M059J (cell line): Measurements from ENCODE around the gene MRFAP1L1. TPM values are rescaled to one million over a fixed set of nuclear protein-coding genes. Genes with fewer than 3 reads are reported as not detected.
"Not testable (repeated sequence)": the region's sequence is repeated elsewhere in the genome, so short reads cannot be mapped to it uniquely, and the experiment has no call there.

Source experiments
- DNase-seq: peaks from one replicate; pipeline ENCODE4 v3.0.0-alpha.2; 2012; ENCODE audit warnings: low read depth
- total RNA-seq: library from RNA; depleted of rRNA; stranded (reverse); fragments of >200 nt; shearing (Covaris generic); gene quantifications from 2 replicates; pipeline ENCODE4 v1.2.3, GENCODE V29; 2014

The MRFAP1L1 gene
- total RNA-seq, 1 experiment from 2014 or later: 81.2 TPM

GRCh38 chr4:6734165-6734786 is 24.6 kb upstream of the MRFAP1L1 start:
- no peak for DNase-seq

GRCh38 chr4:6733358-6734164 is 23.9 kb upstream of the MRFAP1L1 start:
- DNase-seq: no peak

GRCh38 chr4:6732441-6733357 is 23.0 kb upstream of the MRFAP1L1 start:
- DNase-seq: peak; percentile 86

GRCh38 chr4:6731780-6732179 is 22.1 kb upstream of the MRFAP1L1 start:
- DNase-seq: no peak

GRCh38 chr4:6731318-6731675 is 21.6 kb upstream of the MRFAP1L1 start:
- DNase-seq: no peak

GRCh38 chr4:6730603-6731317 is 21.1 kb upstream of the MRFAP1L1 start:
- no peak for DNase-seq

- no peak for DNase-seq
These were observed 18.8 kb upstream of the MRFAP1L1 start for GRCh38 chr4:6728320-6729029.

GRCh38 chr4:6727943-6728250 is 18.2 kb upstream of the MRFAP1L1 start:
- DNase-seq: no peak

- DNase-seq: no peak
These were observed 17.6 kb upstream of the MRFAP1L1 start for GRCh38 chr4:6727081-6727942.

GRCh38 chr4:6725427-6725961 is 15.8 kb upstream of the MRFAP1L1 start:
- not testable (repeated sequence) for DNase-seq

- no peak for DNase-seq
These were observed 14.9 kb upstream of the MRFAP1L1 start for GRCh38 chr4:6724421-6725111.

- no peak for DNase-seq
These were observed 14.2 kb upstream of the MRFAP1L1 start for GRCh38 chr4:6723851-6724250.

- DNase-seq: no peak
These were observed 13.2 kb upstream of the MRFAP1L1 start for GRCh38 chr4:6722891-6723290.

- DNase-seq: no peak
These were observed 11.5 kb upstream of the MRFAP1L1 start for GRCh38 chr4:6721121-6721520.

GRCh38 chr4:6720202-6720699 is 10.6 kb upstream of the MRFAP1L1 start:
- peak; percentile 67 for DNase-seq

GRCh38 chr4:6719611-6720179 is 10.0 kb upstream of the MRFAP1L1 start:
- DNase-seq: no peak

GRCh38 chr4:6718932-6719610 is 9.4 kb upstream of the MRFAP1L1 start:
- DNase-seq: no peak

GRCh38 chr4:6716958-6717655 is 7.4 kb upstream of the MRFAP1L1 start:
- no peak for DNase-seq
